ENCODE measurements around the gene MED27. TPM values are rescaled to one million over a fixed set of nuclear protein-coding genes. Genes with fewer than 3 reads are reported as not detected.

MED27 gene
- total RNA-seq, 2 experiments from 2014 or later, result 32.5 TPM

DNA sequence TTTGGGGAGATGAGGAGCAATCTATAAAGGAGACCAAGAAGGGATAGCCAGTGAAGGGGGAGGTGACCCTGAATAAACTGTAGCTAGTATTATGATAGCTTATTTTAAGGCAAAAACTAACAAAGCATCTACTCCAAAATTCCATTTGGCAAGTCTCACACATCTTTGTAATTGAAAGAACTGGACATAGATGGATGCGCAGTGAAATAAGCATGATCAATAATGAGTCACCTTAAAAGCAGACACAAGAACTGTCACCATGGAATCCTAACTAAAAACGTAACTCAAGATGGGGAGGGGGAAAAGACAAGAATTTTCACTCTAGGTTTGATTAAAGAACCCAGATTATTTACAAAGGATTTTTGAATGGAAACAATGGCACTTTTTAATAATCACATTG lies 164.5 kb downstream of the MED27 start:
- no peaks in the 10 kb centered on the region for H3K27me3 Mint-ChIP-seq
- TF ChIP-seq, protein P1, sequence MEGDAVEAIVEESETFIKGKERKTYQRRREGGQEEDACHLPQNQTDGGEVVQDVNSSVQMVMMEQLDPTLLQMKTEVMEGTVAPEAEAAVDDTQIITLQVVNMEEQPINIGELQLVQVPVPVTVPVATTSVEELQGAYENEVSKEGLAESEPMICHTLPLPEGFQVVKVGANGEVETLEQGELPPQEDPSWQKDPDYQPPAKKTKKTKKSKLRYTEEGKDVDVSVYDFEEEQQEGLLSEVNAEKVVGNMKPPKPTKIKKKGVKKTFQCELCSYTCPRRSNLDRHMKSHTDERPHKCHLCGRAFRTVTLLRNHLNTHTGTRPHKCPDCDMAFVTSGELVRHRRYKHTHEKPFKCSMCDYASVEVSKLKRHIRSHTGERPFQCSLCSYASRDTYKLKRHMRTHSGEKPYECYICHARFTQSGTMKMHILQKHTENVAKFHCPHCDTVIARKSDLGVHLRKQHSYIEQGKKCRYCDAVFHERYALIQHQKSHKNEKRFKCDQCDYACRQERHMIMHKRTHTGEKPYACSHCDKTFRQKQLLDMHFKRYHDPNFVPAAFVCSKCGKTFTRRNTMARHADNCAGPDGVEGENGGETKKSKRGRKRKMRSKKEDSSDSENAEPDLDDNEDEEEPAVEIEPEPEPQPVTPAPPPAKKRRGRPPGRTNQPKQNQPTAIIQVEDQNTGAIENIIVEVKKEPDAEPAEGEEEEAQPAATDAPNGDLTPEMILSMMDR (IDR thresholded peaks at IDR 0.05), result no peak
- peaks cover 2% of the 10 kb centered on the region for H3K4me1 Mint-ChIP-seq (ENCODE audit: low read depth)
- intact Hi-C loops (cut with micrococcal nuclease), result no loop called here
- ChIA-PET POLR2A (no interaction called here), CTCF (interaction anchor here (1.5 kb wide), 1 partner anchor 321 kb away, joined by 3 read pairs; no protein-coding TSS in a partner anchor)
- ATAC-seq (no peak), DNase-seq (no peak)
- H3K27ac Mint-ChIP-seq, result no peak overlapping the region
- no peaks in the 10 kb centered on the region for H3K9me3 Mint-ChIP-seq
- H3K36me3 Mint-ChIP-seq (ENCODE audit: low read depth), result no peaks in the 10 kb centered on the region
- no peak overlapping the region for H3K4me3 Mint-ChIP-seq

DNA sequence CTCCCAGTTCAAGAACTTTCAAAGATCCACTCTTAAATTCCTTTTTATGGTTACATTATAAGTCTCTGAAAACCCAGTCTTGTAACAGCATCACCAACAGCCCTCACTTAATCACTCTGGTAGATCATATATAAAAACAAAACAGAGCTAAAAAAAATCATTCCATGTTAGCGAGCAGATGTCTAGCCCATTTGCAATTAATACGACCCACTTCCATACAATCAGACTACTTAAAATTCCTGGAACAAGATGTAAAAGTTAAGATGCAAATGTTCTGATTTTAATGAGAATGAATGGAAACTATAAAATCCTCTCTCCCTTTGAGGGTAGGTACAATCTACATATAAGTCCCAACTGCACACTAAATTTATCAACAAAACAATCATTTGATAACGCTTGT lies 167.0 kb downstream of the MED27 start:
- Mint-ChIP-seq H3K36me3 (ENCODE audit: low read depth) (no peaks in the 10 kb centered on the region), H3K27me3 (no peaks in the 10 kb centered on the region), H3K27ac (no peak overlapping the region), H3K9me3 (no peaks in the 10 kb centered on the region), H3K4me3 (no peak overlapping the region), H3K4me1 (ENCODE audit: low read depth) (no peaks in the 10 kb centered on the region)
- intact Hi-C loops (cut with micrococcal nuclease), result no loop called here
- POLR2A ChIA-PET, result no interaction called here
- CTCF ChIA-PET, result no interaction called here
- DNase-seq (no peak), ATAC-seq (no peak)
- TF ChIP-seq, protein P1 (IDR thresholded peaks at IDR 0.05), result no peak

DNA sequence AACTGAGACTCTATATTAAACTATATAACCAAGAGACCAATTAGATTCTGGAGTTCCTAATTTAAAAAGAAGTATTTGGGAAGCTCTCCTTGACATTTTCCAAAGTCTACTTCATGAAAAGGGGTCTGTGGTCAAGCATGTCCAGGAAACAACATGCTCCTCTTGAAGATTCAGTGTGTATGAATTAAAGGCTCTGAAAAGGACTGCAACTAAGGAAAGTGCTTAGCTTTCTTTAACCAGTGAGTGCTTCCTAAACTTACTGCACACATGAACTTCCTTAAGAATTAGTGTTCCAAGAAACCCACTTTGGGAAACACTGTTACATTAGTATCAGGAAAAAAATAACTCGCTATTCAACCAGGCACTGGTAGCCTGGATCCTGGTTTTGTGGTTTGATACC lies 167.6 kb downstream of the MED27 start:
- Mint-ChIP-seq H3K36me3 (ENCODE audit: low read depth) (peaks cover 2% of the 10 kb centered on the region), H3K27me3 (no peaks in the 10 kb centered on the region), H3K9me3 (no peaks in the 10 kb centered on the region), H3K4me1 (ENCODE audit: low read depth) (no peaks in the 10 kb centered on the region), H3K27ac (no peak overlapping the region), H3K4me3 (no peak overlapping the region)
- ChIA-PET CTCF (no interaction called here), POLR2A (interaction anchor here (0.9 kb wide), 1 partner anchor 14 kb away, joined by 3 read pairs; no protein-coding TSS in a partner anchor)
- intact Hi-C loops (cut with micrococcal nuclease), result no loop called here
- no peak for ATAC-seq
- TF ChIP-seq, protein P1 (IDR thresholded peaks at IDR 0.05), result no peak
- no peak for DNase-seq

DNA sequence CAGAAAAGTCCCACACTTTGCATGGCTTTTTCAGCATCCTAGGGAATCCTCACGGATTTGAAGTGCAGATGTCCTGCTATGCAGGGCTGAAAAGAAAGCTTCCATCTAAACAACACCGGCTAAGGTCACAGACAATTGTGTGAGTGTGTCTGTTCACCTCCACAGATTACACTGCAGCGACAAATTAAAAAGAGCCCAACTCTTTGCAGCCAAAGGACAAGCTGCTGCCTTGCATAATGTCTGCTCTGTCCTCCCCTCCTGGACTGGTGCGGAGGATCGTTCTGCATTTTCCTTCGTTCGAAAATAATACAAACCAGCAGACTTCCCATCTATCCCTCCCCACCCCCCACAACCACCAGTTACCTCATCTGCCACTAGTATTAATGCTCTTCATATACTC lies 169.1 kb downstream of the MED27 start:
- no peaks in the 10 kb centered on the region for H3K27me3 Mint-ChIP-seq
- TF ChIP-seq, protein P1 (IDR thresholded peaks at IDR 0.05), result no peak
- H3K27ac Mint-ChIP-seq, result no peak overlapping the region
- peaks cover 4% of the 10 kb centered on the region for H3K36me3 Mint-ChIP-seq (ENCODE audit: low read depth)
- DNase-seq (no peak), ATAC-seq (no peak)
- H3K4me3 Mint-ChIP-seq, result no peak overlapping the region
- no peaks in the 10 kb centered on the region for H3K4me1 Mint-ChIP-seq (ENCODE audit: low read depth)
- POLR2A ChIA-PET, result no interaction called here
- CTCF ChIA-PET, result no interaction called here
- H3K9me3 Mint-ChIP-seq, result no peaks in the 10 kb centered on the region
- intact Hi-C loops (cut with micrococcal nuclease), result no loop called here

- Mint-ChIP-seq H3K4me1 (ENCODE audit: low read depth) (no peaks in the 10 kb centered on the region), H3K27ac (no peak overlapping the region), H3K27me3 (no peaks in the 10 kb centered on the region), H3K4me3 (no peak overlapping the region), H3K9me3 (no peaks in the 10 kb centered on the region), H3K36me3 (ENCODE audit: low read depth) (peaks cover 5% of the 10 kb centered on the region)
- no peak for ATAC-seq
- ChIA-PET CTCF (interaction anchor here (1.2 kb wide), 1 partner anchor 50 kb away, joined by 3 read pairs; no protein-coding TSS in a partner anchor), POLR2A (no interaction called here)
- intact Hi-C loops (cut with micrococcal nuclease), result no loop called here
- TF ChIP-seq, protein P1 (IDR thresholded peaks at IDR 0.05), result no peak
- no peak for DNase-seq
Measured at GRCh38 chr9:131905144-131905543, 174.5 kb downstream of the MED27 start.
